Aorta (tissue), 5 donors: Measurements from ENCODE around the gene KRT40. TPM values are rescaled to one million over a fixed set of nuclear protein-coding genes. Genes with fewer than 3 reads are reported as not detected.

ENCODE experiments used
- ATAC-seq: fragments of 200-7000 bp; cut with Tn5 transposase; one replicate; pipeline ENCODE4 v1.9.1; 2022; ENCODE audit warnings: moderate library complexity; ENCODE audit not compliant: low FRiP score
- DNase-seq, 2 donors: peaks; one replicate each; pipeline ENCODE4 v3.0.0-alpha.2; 2020
- H3K27ac ChIP-seq, 2 donors: one replicate each; pipeline ENCODE4 v1.5.1; 2013; ENCODE audit warnings: low read length in 2 of 2, mild to moderate bottlenecking in 2 of 2, moderate library complexity in 2 of 2, control low read depth in 1 of 2, inconsistent platforms in 1 of 2, low read depth in 1 of 2
- H3K27me3 ChIP-seq, 2 donors: one replicate each; pipeline ENCODE4 v1.6.1; 2013; ENCODE audit warnings: control low read depth in 1 of 2, low read length in 1 of 2, mild to moderate bottlenecking in 1 of 2, moderate library complexity in 1 of 2; ENCODE audit not compliant: insufficient read depth in 2 of 2, control insufficient read depth in 1 of 2
- H3K36me3 ChIP-seq, 2 donors: one replicate each; pipeline ENCODE4 v1.6.1; 2013; ENCODE audit warnings: control low read depth in 1 of 2, low read length in 1 of 2, mild to moderate bottlenecking in 1 of 2; ENCODE audit not compliant: insufficient read depth in 2 of 2, control insufficient read depth in 1 of 2
- H3K4me1 ChIP-seq, 2 donors: one replicate each; pipeline ENCODE4 v1.6.1; 2013; ENCODE audit warnings: low read length in 2 of 2, control low read depth in 1 of 2, mild to moderate bottlenecking in 1 of 2, moderate library complexity in 1 of 2; ENCODE audit not compliant: insufficient read depth in 2 of 2, control insufficient read depth in 1 of 2
- H3K4me3 ChIP-seq, 2 donors: one replicate each; pipeline ENCODE4 v1.5.1; 2013; ENCODE audit warnings: low read length in 2 of 2, control low read depth in 1 of 2, mild to moderate bottlenecking in 1 of 2
- H3K9me3 ChIP-seq: one replicate; pipeline ENCODE4 v1.6.1; 2013; ENCODE audit warnings: mild to moderate bottlenecking, low read length; ENCODE audit not compliant: control insufficient read depth
- WGBS, 2 donors: extraction: QIAGEN DNeasy Blood & Tissue Kit; methylation state at CpG; one replicate each; pipeline ENCODE4 v1.1.7; 2013; 5-methylcytosine and 5-hydroxymethylcytosine counted together
- intact Hi-C, 2 donors: fragments of 100-400 bp; cut with DNase I; formaldehyde crosslinking; loops; one replicate each; pipeline versions ENCODE4 v1.14.2 to v1.15.0; 2022
- polyA plus RNA-seq, 2 donors: library from polyadenylated mRNA; stranded (reverse); fragments of 200-250 nt; gene quantifications; one replicate each; pipeline ENCODE4 v1.2.3, GENCODE V29; 2013
- total RNA-seq, 2 donors: library from RNA; stranded (reverse); fragmentation: NEBNext Ultra II Directional; extraction: Animal tissue kit (Norgen Biotek cat#: 25700); gene quantifications; one replicate each; pipeline ENCODE4 v1.2.1, GENCODE V29; 2021
- donor health status: healthy with polysubstance abuse.
- donor health status: Bipolar disorder and iron deficiency.
- donor health status: DM: no; HTN: no; CAD: no.
- donor health status: DM: no; HTN: no; CAD: no.
- donor health status: DM: yes; HTN: yes; CAD: no.

KRT40 gene
- total and polyA plus RNA-seq, 4 donors: not detected

DNA sequence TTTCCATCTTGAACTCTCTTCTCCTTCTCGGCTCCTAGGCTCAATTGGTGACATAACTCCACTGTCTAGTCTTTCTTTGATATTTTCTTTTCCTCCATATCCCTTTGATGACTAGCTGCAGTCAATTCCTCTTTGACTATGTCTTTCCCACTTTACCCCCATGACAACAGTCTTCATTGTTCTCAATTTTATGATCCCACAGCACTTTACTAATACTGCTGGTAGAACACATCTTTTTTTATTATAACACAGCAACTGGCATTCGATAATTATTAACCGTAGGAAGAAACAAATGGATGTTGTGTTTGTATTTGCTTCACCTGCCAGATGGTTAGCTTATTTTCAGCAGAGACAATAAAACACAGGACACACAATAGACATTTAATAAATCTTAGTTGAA is 8.5 kb upstream of the KRT40 start:
- ATAC-seq (no peak), DNase-seq (no peak)
- Histone ChIP-seq H3K27ac (no peak overlapping the region), H3K36me3 (no peaks in the 10 kb centered on the region), H3K27me3 (no peaks in the 10 kb centered on the region), H3K4me1 (no peaks in the 10 kb centered on the region), H3K4me3 (no peak overlapping the region), H3K9me3 (peaks cover 2% of the 10 kb centered on the region)
- WGBS, 2 donors: 82 to 87% methylated on average over 3 of the region's 3 CpGs
- intact Hi-C loops: no loop called here

- DNase-seq: no peak
- Histone ChIP-seq H3K36me3 (no peaks in the 10 kb centered on the region), H3K27me3 (no peaks in the 10 kb centered on the region), H3K4me3 (no peak overlapping the region), H3K9me3 (no peaks in the 10 kb centered on the region), H3K27ac (no peak overlapping the region), H3K4me1 (no peaks in the 10 kb centered on the region)
- 42 to 43% methylated on average over 8 of the region's 8 CpGs for WGBS, 2 donors
- no peak for ATAC-seq
- intact Hi-C loops: no loop called here
Measured at GRCh38 chr17:40986920-40987319, 2.8 kb upstream of the KRT40 start.

GRCh38 chr17:40981115-40981514 is 3.0 kb downstream of the KRT40 start:
- Histone ChIP-seq H3K36me3 (no peaks in the 10 kb centered on the region), H3K4me3 (no peak overlapping the region), H3K9me3 (no peaks in the 10 kb centered on the region), H3K27me3 (peaks cover 0 to 2% of the 10 kb centered on the region in 2 donors), H3K4me1 (no peaks in the 10 kb centered on the region), H3K27ac (no peak overlapping the region)
- no peak for DNase-seq
- ATAC-seq: no peak
- intact Hi-C loops: no loop called here
- WGBS, 2 donors: 46 to 50% methylated on average over 5 of the region's 5 CpGs

- intact Hi-C loops: no loop called here
- ATAC-seq (no peak), DNase-seq (no peak)
Measured at GRCh38 chr17:40980596-40980995, 3.5 kb downstream of the KRT40 start.

DNA sequence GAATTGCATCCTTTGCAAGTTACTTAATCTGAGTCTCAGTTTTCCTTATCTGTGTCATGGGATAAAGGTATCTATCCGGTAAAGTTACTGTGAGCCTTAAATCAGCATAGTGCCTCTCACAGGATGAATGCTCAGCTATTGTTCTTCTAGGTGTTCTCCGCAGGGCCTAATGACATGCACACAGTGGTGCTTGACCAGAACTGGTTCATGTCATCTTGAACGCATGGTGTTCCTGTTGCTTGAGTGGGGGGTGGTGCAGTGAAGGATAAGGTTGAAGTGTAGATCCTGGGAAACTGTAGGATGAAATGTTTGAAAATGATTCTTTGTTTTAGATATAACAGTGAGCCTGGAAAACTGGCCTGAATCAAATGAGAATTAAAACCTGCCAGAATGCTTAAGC is 4.0 kb downstream of the KRT40 start:
- intact Hi-C loops: no loop called here
- DNase-seq: no peak
- H3K9me3 ChIP-seq: no peaks in the 10 kb centered on the region
- WGBS, 2 donors: 85 to 90% methylated on average over 3 of the region's 3 CpGs
- no peak overlapping the region for H3K4me3 ChIP-seq
- H3K36me3 ChIP-seq: no peaks in the 10 kb centered on the region
- no peaks in the 10 kb centered on the region for H3K4me1 ChIP-seq
- H3K27me3 ChIP-seq: peaks cover 0 to 2% of the 10 kb centered on the region in 2 donors
- no peak overlapping the region for H3K27ac ChIP-seq
- no peak for ATAC-seq

More at GRCh38 chr17:40980596-40980995, 3.5 kb downstream of the KRT40 start:
- Histone ChIP-seq H3K9me3 (no peaks in the 10 kb centered on the region), H3K4me3 (no peak overlapping the region), H3K4me1 (no peaks in the 10 kb centered on the region), H3K27me3 (peaks cover 0 to 2% of the 10 kb centered on the region in 2 donors), H3K27ac (no peak overlapping the region), H3K36me3 (no peaks in the 10 kb centered on the region)
- 6 to 8% methylated on average over 8 of the region's 8 CpGs for WGBS, 2 donors

- intact Hi-C loops: no loop called here
- no peak overlapping the region for H3K27ac ChIP-seq
- H3K36me3 ChIP-seq: no peaks in the 10 kb centered on the region
- H3K4me1 ChIP-seq: no peaks in the 10 kb centered on the region
- ATAC-seq (no peak), DNase-seq (no peak)
- H3K9me3 ChIP-seq: no peaks in the 10 kb centered on the region
- peaks cover 0 to 2% of the 10 kb centered on the region in 2 donors for H3K27me3 ChIP-seq
- WGBS, 2 donors: 66 to 72% methylated on average over 13 of the region's 13 CpGs
- H3K4me3 ChIP-seq: no peak overlapping the region
Measured at GRCh38 chr17:40978575-40979151, 5.5 kb downstream of the KRT40 start.

DNA sequence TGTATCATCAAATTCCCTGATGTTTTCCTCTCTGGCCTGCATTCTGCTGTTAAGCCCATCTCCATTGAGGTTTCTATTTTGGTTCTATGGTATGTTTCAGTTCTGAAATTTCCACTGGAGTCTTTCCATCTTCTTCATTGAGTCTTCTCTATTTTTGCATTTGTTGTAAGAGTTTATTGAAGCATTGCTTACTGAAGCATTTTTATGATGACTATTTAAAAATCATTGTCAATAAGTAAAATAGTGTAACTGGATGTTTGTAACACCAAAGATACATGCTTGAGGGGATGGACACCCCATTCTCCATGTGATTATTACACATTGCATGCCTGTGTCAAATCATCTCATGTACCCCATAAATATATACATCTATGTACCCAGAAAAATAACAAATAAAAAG is 8.6 kb downstream of the KRT40 start:
- peaks cover 0 to 2% of the 10 kb centered on the region in 2 donors for H3K27me3 ChIP-seq
- H3K4me1 ChIP-seq: no peaks in the 10 kb centered on the region
- H3K27ac ChIP-seq: no peak overlapping the region
- no peak overlapping the region for H3K4me3 ChIP-seq
- intact Hi-C loops: no loop called here
- H3K9me3 ChIP-seq: no peaks in the 10 kb centered on the region
- no peak for ATAC-seq
- H3K36me3 ChIP-seq: no peaks in the 10 kb centered on the region
- no peak for DNase-seq

GRCh38 chr17:40974366-40974765 is 9.8 kb downstream of the KRT40 start:
- intact Hi-C loops: no loop called here
- ATAC-seq (no peak), DNase-seq (no peak)
- Histone ChIP-seq H3K4me1 (no peaks in the 10 kb centered on the region), H3K36me3 (no peaks in the 10 kb centered on the region), H3K4me3 (no peak overlapping the region), H3K27ac (no peak overlapping the region), H3K9me3 (no peaks in the 10 kb centered on the region), H3K27me3 (no peaks in the 10 kb centered on the region)
- 67 to 88% methylated on average over 3 of the region's 3 CpGs for WGBS, 2 donors

- Histone ChIP-seq H3K9me3 (no peaks in the 10 kb centered on the region), H3K27ac (no peak overlapping the region), H3K4me1 (no peaks in the 10 kb centered on the region), H3K4me3 (no peak overlapping the region), H3K27me3 (no peaks in the 10 kb centered on the region), H3K36me3 (no peaks in the 10 kb centered on the region)
- WGBS, 2 donors: 53 to 61% methylated on average over 1 of the region's 1 CpG
- no peak for DNase-seq
- ATAC-seq: no peak
- intact Hi-C loops: no loop called here
Measured at GRCh38 chr17:40967582-40967981, 16.5 kb downstream of the KRT40 start.
